Measurements from ENCODE around the gene ELP5.

GRCh38 chr17:7226721-7227710 lies 25.0 kb upstream of the ELP5 start:
- TF ChIP-seq, protein P1, sequence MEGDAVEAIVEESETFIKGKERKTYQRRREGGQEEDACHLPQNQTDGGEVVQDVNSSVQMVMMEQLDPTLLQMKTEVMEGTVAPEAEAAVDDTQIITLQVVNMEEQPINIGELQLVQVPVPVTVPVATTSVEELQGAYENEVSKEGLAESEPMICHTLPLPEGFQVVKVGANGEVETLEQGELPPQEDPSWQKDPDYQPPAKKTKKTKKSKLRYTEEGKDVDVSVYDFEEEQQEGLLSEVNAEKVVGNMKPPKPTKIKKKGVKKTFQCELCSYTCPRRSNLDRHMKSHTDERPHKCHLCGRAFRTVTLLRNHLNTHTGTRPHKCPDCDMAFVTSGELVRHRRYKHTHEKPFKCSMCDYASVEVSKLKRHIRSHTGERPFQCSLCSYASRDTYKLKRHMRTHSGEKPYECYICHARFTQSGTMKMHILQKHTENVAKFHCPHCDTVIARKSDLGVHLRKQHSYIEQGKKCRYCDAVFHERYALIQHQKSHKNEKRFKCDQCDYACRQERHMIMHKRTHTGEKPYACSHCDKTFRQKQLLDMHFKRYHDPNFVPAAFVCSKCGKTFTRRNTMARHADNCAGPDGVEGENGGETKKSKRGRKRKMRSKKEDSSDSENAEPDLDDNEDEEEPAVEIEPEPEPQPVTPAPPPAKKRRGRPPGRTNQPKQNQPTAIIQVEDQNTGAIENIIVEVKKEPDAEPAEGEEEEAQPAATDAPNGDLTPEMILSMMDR (IDR thresholded peaks at IDR 0.05; ENCODE audit: low read depth, low read length, poor library complexity, severe bottlenecking) = no peak
- TF ChIP-seq EZH2phosphoT487 (IDR thresholded peaks at IDR 0.05; ENCODE audit: borderline replicate concordance, low read length) = no peak

All from DOHH2 (cell line).